Measurements from ENCODE around the gene BPI.
A peak's percentile ranks its signal among the peaks of the same experiment; 100 is the strongest.
"Not testable (repeated sequence)": the region's sequence is repeated elsewhere in the genome, so short reads cannot be mapped to it uniquely, and the experiment has no call there.

The BPI gene

DNA sequence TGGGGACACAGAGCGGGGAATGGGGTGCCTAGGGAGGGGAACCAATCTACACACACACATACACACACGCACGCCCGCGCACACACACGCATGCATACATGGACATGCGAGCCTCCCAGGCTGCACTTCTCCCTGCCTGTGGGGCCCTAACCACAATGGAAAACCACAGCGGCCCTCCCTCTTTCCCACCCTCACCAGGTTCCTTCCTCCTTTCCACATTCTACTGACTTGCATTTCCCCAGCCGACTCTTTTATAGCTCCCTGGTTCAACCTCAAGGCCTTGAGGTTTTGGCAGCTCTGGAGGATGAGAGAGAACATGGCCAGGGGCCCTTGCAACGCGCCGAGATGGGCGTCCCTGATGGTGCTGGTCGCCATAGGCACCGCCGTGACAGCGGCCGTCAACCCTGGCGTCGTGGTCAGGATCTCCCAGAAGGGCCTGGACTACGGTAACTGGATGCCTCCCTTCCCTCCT, at the start of gene BPI:
BPI (plus strand) TSS at position 249 of the 472 bp plus-strand sequence; CDS start at position 317, 68 bp downstream.
- H3K4me3 ChIP-seq (ENCODE audit: low read depth, low read length), result no peak within 1 kb of the TSS
- no peak for TF ChIP-seq CTCF (IDR thresholded peaks at IDR 0.05; ENCODE audit: low read depth, low read length)

DNA sequence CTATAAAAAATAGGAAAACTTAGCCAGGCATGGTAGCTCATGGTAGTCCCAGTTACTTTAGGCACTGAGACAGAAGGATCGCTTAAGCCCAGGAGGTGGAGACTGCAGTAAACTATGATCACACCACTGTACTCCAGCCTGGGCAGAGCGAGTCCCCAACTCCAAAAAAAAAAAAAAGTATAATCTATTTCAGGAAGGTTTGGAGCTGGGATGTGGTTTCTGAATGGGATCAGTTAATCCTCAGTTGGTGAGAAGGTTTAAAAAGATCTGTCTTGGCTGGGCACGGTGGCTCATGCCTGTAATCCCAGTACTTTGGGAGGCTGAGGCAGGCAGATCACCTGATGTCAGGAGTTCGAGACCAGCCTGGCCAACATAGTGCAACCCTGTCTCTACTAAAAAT, 49.3 kb upstream of the BPI start:
- H3K4me3 ChIP-seq (ENCODE audit: low read depth, low read length), result not testable (repeated sequence)

DNA sequence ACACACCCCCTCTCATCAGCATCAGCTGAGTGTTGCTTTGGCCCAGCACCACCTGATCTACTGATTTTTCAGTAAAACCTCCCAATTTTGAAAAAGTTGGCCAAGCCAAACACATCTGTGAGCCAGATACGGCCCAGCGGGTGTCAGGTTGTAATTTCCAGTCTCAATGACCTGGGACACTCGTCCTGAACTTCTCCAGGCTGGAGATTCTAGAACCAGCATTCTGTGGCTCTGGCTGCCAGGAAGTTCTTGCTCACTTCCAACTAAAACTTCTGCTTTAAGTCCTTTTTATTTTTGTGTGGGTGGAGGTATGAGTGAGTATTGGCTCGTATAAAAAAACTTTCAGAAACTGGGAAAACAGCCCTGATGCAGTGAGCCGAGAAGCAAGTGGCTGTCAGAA, 48.6 kb upstream of the BPI start:
- no peak for TF ChIP-seq CTCF (IDR thresholded peaks at IDR 0.05; ENCODE audit: low read depth, low read length)
- H3K4me3 ChIP-seq (ENCODE audit: low read depth, low read length), result no peak overlapping the region

GRCh38 chr20:38256021-38256420, 47.9 kb upstream of the BPI start:
- no peak overlapping the region for H3K4me3 ChIP-seq (ENCODE audit: low read depth, low read length)
- no peak for TF ChIP-seq CTCF (IDR thresholded peaks at IDR 0.05; ENCODE audit: low read depth, low read length)

DNA sequence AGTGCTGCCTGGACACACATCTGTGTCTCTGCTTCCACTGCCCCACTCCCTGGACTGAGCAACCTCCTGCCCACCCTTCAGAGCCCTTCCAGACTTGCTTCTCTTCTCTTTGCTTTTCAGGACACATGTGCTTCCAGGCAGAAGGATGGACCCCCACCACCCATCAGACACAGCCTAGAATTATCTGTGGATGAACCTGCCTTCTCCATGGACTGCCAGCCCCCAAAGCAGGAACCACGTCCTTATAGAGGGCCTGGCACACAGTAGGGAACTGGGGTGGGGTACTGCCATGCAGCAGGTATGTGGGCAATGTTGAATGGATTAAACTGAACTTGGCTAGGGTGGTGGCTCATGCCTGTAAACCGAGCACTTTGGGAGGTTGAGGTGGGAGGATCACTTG, 47.0 kb upstream of the BPI start:
- no peak overlapping the region for H3K4me3 ChIP-seq (ENCODE audit: low read depth, low read length)
- TF ChIP-seq CTCF (IDR thresholded peaks at IDR 0.05; ENCODE audit: low read depth, low read length), result no peak

DNA sequence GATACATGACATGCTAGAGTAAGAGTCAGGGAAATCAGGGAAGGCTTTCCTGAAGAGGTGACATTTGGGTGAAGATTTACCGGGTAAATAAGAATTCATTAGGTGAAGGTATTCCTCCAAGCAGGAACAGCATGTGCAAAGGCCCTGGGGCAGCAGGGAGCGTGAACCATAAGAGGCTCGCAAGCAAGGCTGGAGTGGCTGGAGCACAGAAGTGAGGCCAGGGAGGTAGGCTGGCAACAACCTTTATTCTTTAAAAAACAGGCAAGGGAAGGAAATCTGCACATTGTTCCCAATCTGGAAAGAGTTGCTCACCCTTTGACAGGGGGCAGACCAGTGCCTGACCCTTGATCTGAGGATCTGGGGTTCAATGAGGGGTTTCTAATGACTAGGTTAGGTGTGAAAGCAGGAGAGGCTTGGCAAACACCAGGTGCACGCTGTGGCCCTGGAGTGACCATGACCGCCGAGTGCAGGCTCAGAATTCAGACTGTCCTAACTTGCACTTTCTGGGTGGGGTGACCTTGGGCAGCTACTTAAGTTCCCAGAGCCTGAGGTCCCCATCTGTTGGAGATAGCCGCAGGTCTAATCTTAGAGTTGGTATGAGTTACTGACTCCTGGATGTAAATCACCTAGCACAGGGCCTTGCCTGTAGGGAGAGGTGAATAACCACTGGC, 45.3 kb upstream of the BPI start:
- TF ChIP-seq CTCF (IDR thresholded peaks at IDR 0.05; ENCODE audit: low read depth, low read length), result no peak
- H3K4me3 ChIP-seq (ENCODE audit: low read depth, low read length), result no peak overlapping the region

- H3K4me3 ChIP-seq (ENCODE audit: low read depth, low read length), result peak overlapping the region; percentile 55
- no peak for TF ChIP-seq CTCF (IDR thresholded peaks at IDR 0.05; ENCODE audit: low read depth, low read length)
Observed at GRCh38 chr20:38260025-38260377, 44.0 kb upstream of the BPI start.

Data from WI38 (cell line).